ENCODE results near the gene KIDINS220.

DNA sequence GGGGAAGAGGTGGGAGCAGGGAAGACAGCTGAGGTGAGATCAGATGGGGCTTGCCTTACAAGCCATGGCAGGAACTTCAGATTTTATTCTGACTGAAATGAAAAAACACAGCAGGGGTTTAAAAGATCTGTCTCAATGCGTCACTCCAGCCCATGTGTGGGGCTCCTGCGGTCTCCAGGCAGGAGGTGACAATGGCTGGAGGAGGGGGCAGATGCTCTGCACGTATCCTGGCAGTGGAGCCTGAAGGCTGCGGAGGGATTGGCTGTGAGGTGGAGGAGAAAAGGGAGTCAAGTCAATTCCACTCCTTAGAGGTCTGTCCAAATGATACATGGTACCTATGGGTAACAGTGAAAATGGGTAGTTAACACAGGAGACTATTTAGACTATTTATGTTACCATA lies 40.5 kb upstream of the KIDINS220 start:
- TF ChIP-seq GATA2 (IDR thresholded peaks at IDR 0.05; ENCODE audit: low read depth, low read length) (no peak), GATA3 (IDR thresholded peaks at IDR 0.05; ENCODE audit: low read depth, low read length) (no peak)
